Keratinocyte (primary cell): ENCODE results near the gene SENP5. TPM values are rescaled to one million over a fixed set of nuclear protein-coding genes. Genes with fewer than 3 reads are reported as not detected.

ENCODE experiments used
- DNase-seq: peaks from one replicate; pipeline ENCODE4 v3.0.0-alpha.2; 2011; ENCODE audit warnings: low read depth, missing footprints, low spot score
- FAIRE-seq: peaks from 2 replicates; lab custom pipeline; 2011; peaks lifted over from hg19 to GRCh38; lab: Jason Lieb, UNC
- H2AFZ ChIP-seq: 2 replicates; pipeline ENCODE4 v1.6.0; 2012; ENCODE audit warnings: low read length, control low read depth, inconsistent platforms; ENCODE audit not compliant: control insufficient read depth
- H3K27ac ChIP-seq: 2 replicates; pipeline ENCODE4 v1.5.1; 2011; ENCODE audit warnings: low read length; ENCODE audit not compliant: control insufficient read depth, insufficient read depth
- H3K27me3 ChIP-seq: 3 replicates; pipeline ENCODE4 v1.6.0; 2011; ENCODE audit warnings: low read length; ENCODE audit not compliant: control insufficient read depth, insufficient read depth; ENCODE audit errors: extremely low read depth
- H3K36me3 ChIP-seq, 2 experiments: 2 replicates in 1 of 2; 3 replicates in 1 of 2; pipeline ENCODE4 v1.5.1; 2011; ENCODE audit warnings: low read length in 2 of 2, mild to moderate bottlenecking in 1 of 2; ENCODE audit not compliant: control insufficient read depth in 2 of 2, insufficient read depth in 2 of 2; ENCODE audit errors: extremely low read depth in 1 of 2
- H3K4me1 ChIP-seq: 3 replicates; pipeline ENCODE4 v1.5.1; 2011; ENCODE audit warnings: low read length; ENCODE audit not compliant: control insufficient read depth, insufficient read depth; ENCODE audit errors: extremely low read depth
- H3K4me2 ChIP-seq: 3 replicates; pipeline ENCODE4 v1.6.0; 2011; ENCODE audit warnings: low read depth, low read length; ENCODE audit not compliant: control insufficient read depth, insufficient read depth; ENCODE audit errors: extremely low read depth
- H3K4me3 ChIP-seq, 3 experiments: fragments of 200-600 bp in 1 of 3; sonication (generic) in 1 of 3; 2 replicates in 2 of 3; 3 replicates in 1 of 3; pipeline ENCODE4 v1.5.1; 2011 to 2016; ENCODE audit warnings: low read length in 3 of 3, mild to moderate bottlenecking in 3 of 3, control low read depth in 2 of 3, inconsistent platforms in 1 of 3, low read depth in 1 of 3, mixed read lengths in 1 of 3, mixed run types in 1 of 3, moderate library complexity in 1 of 3; ENCODE audit not compliant: control insufficient read depth in 2 of 3, insufficient read depth in 2 of 3; ENCODE audit errors: extremely low read depth in 1 of 3
- H3K79me2 ChIP-seq: 2 replicates; pipeline ENCODE4 v1.6.0; 2012; ENCODE audit warnings: low read length; ENCODE audit not compliant: control insufficient read depth, insufficient read depth
- H3K9ac ChIP-seq: 3 replicates; pipeline ENCODE4 v1.6.0; 2011; ENCODE audit warnings: low read length; ENCODE audit not compliant: control insufficient read depth, insufficient read depth; ENCODE audit errors: extremely low read depth
- H3K9me1 ChIP-seq: 3 replicates; pipeline ENCODE4 v1.6.0; 2011; ENCODE audit warnings: low read length; ENCODE audit not compliant: control insufficient read depth, insufficient read depth; ENCODE audit errors: extremely low read depth
- H3K9me3 ChIP-seq: 2 replicates; pipeline ENCODE4 v1.5.1; 2012; ENCODE audit warnings: low read depth, low read length; ENCODE audit not compliant: control insufficient read depth
- H4K20me1 ChIP-seq: 3 replicates; pipeline ENCODE4 v1.6.0; 2011; ENCODE audit warnings: low read length; ENCODE audit not compliant: control insufficient read depth, insufficient read depth; ENCODE audit errors: extremely low read depth
- CTCF ChIP-seq, 3 experiments: IDR thresholded peaks in 1 of 3; conservative IDR thresholded peaks in 1 of 3; optimal IDR thresholded peaks in 1 of 3; 2 replicates in 2 of 3; 3 replicates in 1 of 3; pipeline versions ENCODE3 to v1.5.1; 2011; ENCODE audit warnings: low read length in 3 of 3, mild to moderate bottlenecking in 3 of 3, moderate library complexity in 2 of 3, control low read depth in 1 of 3, inconsistent platforms in 1 of 3; ENCODE audit not compliant: insufficient read depth in 2 of 3; ENCODE audit errors: extremely low read depth in 1 of 3
- EZH2 ChIP-seq: IDR thresholded peaks from one replicate; pipeline ENCODE4 v1.6.1; 2012; ENCODE audit warnings: inconsistent platforms, mild to moderate bottlenecking, low read length, moderate library complexity
- dilution Hi-C: fragments of 300-500 bp; cut with MboI; formaldehyde crosslinking; loops from one replicate; pipeline ENCODE4 v1.7.0; 2020; ENCODE audit warnings: low sequenced_read_pairs; ENCODE audit not compliant: extremely low pct_ligation_motif_present
- polyA plus RNA-seq, 5 experiments: library from polyadenylated mRNA; depleted of rRNA in 3 of 5; stranded (reverse) in 3 of 5; stranded (forward) in 1 of 5; unstranded in 1 of 5; fragments of >200 nt; gene quantifications; 1 replicate in 1 of 5; 2 replicates in 3 of 5; 3 replicates in 1 of 5; pipeline versions ENCODE4 v1.2.1 to v1.2.3, GENCODE V29; 2011 to 2012; ENCODE audit warnings: missing spikeins in 2 of 5, low read depth in 1 of 5, low replicate concordance in 1 of 5

Gene SENP5
- polyA plus RNA-seq, 1 donor (not counting 4 experiments of a cell fraction or from before 2014, with no cell fraction given): 16.5 TPM

- H3K27ac ChIP-seq: no peak overlapping the region
- no peaks in the 10 kb centered on the region for H3K9me1 ChIP-seq
- H2AFZ ChIP-seq: no peak overlapping the region
- dilution Hi-C loops: no loop called here
- FAIRE-seq (no peak), DNase-seq (no peak)
- H3K4me3 ChIP-seq: no peak overlapping the region
- peaks cover 3% of the 10 kb centered on the region for H3K4me1 ChIP-seq
- no peak for TF ChIP-seq EZH2
- TF ChIP-seq CTCF (optimal IDR thresholded peaks at IDR 0.05 in 1 of 3, IDR thresholded peaks at IDR 0.05 in 1 of 3, conservative IDR thresholded peaks at IDR 0.05 in 1 of 3; ENCODE audit: extremely low read depth in 1 of 3, insufficient read depth in 2 of 3, low read length in 3 of 3): no peak
- no peak overlapping the region for H3K4me2 ChIP-seq
- no peak overlapping the region for H3K9ac ChIP-seq
- H3K9me3 ChIP-seq: no peaks in the 10 kb centered on the region
- no peaks in the 10 kb centered on the region for H4K20me1 ChIP-seq
- no peaks in the 10 kb centered on the region for H3K27me3 ChIP-seq
- H3K36me3 ChIP-seq: peaks cover under 1 to 3% of the 10 kb centered on the region in 2 experiments
- H3K79me2 ChIP-seq: peaks cover 9% of the 10 kb centered on the region
These were observed 80.9 kb downstream of the SENP5 start for GRCh38 chr3:196948442-196949284.

- H3K9ac ChIP-seq: no peak overlapping the region
- H3K79me2 ChIP-seq: peaks cover 3% of the 10 kb centered on the region
- H3K36me3 ChIP-seq: peaks cover 0 to 3% of the 10 kb centered on the region in 2 experiments
- H3K9me3 ChIP-seq: no peaks in the 10 kb centered on the region
- H3K9me1 ChIP-seq: no peaks in the 10 kb centered on the region
- FAIRE-seq (no peak), DNase-seq (no peak)
- H2AFZ ChIP-seq: no peak overlapping the region
- no peak overlapping the region for H3K4me3 ChIP-seq
- no peaks in the 10 kb centered on the region for H3K27me3 ChIP-seq
- no peak overlapping the region for H3K27ac ChIP-seq
- TF ChIP-seq EZH2 (no peak), CTCF (optimal IDR thresholded peaks at IDR 0.05 in 1 of 3, IDR thresholded peaks at IDR 0.05 in 1 of 3, conservative IDR thresholded peaks at IDR 0.05 in 1 of 3; ENCODE audit: extremely low read depth in 1 of 3, insufficient read depth in 2 of 3, low read length in 3 of 3) (no peak)
- no peak overlapping the region for H3K4me2 ChIP-seq
- dilution Hi-C loops: no loop called here
- no peaks in the 10 kb centered on the region for H4K20me1 ChIP-seq
- no peaks in the 10 kb centered on the region for H3K4me1 ChIP-seq
These were observed 81.5 kb downstream of the SENP5 start for GRCh38 chr3:196949285-196949619.
